ENCODE results near the gene OR1J2.

OR1J2 gene

GRCh38 chr9:122506964-122507363, 3.6 kb upstream of the OR1J2 start:
- ATAC-seq (ENCODE audit: insufficient read depth, low read depth) (no peak), DNase-seq (no peak)
- Histone ChIP-seq H3K9me3 (ENCODE audit: insufficient read depth, low read length, severe bottlenecking) (no peaks in the 10 kb centered on the region), H3K36me3 (ENCODE audit: insufficient read depth, low read length) (no peaks in the 10 kb centered on the region), H3K27me3 (ENCODE audit: insufficient read depth, low read length, poor library complexity) (no peaks in the 10 kb centered on the region), H3K4me3 (ENCODE audit: low read depth in 1 of 2, low read length in 2 of 2) (no peak overlapping the region), H3K4me1 (ENCODE audit: insufficient read depth, low read length) (no peaks in the 10 kb centered on the region), H3K27ac (ENCODE audit: low read length) (no peak overlapping the region), H3K9ac (ENCODE audit: low read depth, low read length) (no peak overlapping the region), H3K79me2 (ENCODE audit: insufficient read depth, low read length) (no peaks in the 10 kb centered on the region), H3K4me2 (ENCODE audit: insufficient read depth, low read length) (no peak overlapping the region), H2AFZ (ENCODE audit: low read depth, low read length) (no peak overlapping the region), H4K20me1 (ENCODE audit: insufficient read depth, low read length) (no peaks in the 10 kb centered on the region)
- TF ChIP-seq EZH2 (IDR thresholded peaks at IDR 0.05; ENCODE audit: borderline replicate concordance, low read depth, low read length, severe bottlenecking) (no peak), CTCF (IDR thresholded peaks at IDR 0.05; ENCODE audit: borderline replicate concordance, extremely low read depth, low read length, poor library complexity, severe bottlenecking) (no peak)

GRCh38 chr9:122518226-122518625, 7.6 kb downstream of the OR1J2 start:
- Histone ChIP-seq H3K9ac (ENCODE audit: low read depth, low read length) (no peak overlapping the region), H4K20me1 (ENCODE audit: insufficient read depth, low read length) (no peaks in the 10 kb centered on the region), H3K4me3 (ENCODE audit: low read depth in 1 of 2, low read length in 2 of 2) (no peak overlapping the region), H3K79me2 (ENCODE audit: insufficient read depth, low read length) (no peaks in the 10 kb centered on the region), H3K27me3 (ENCODE audit: insufficient read depth, low read length, poor library complexity) (peaks cover 2% of the 10 kb centered on the region), H3K27ac (ENCODE audit: low read length) (no peak overlapping the region), H3K4me1 (ENCODE audit: insufficient read depth, low read length) (no peaks in the 10 kb centered on the region), H3K36me3 (ENCODE audit: insufficient read depth, low read length) (no peaks in the 10 kb centered on the region), H3K9me3 (ENCODE audit: insufficient read depth, low read length, severe bottlenecking) (no peaks in the 10 kb centered on the region), H3K4me2 (ENCODE audit: insufficient read depth, low read length) (no peak overlapping the region), H2AFZ (ENCODE audit: low read depth, low read length) (no peak overlapping the region)
- TF ChIP-seq EZH2 (IDR thresholded peaks at IDR 0.05; ENCODE audit: borderline replicate concordance, low read depth, low read length, severe bottlenecking) (no peak), CTCF (IDR thresholded peaks at IDR 0.05; ENCODE audit: borderline replicate concordance, extremely low read depth, low read length, poor library complexity, severe bottlenecking) (no peak)
- ATAC-seq (ENCODE audit: insufficient read depth, low read depth) (no peak), DNase-seq (no peak)

- no peak within 1 kb of the TSS for H3K4me2 ChIP-seq (ENCODE audit: insufficient read depth, low read length)
- no peaks in the 10 kb centered on the region for H4K20me1 ChIP-seq (ENCODE audit: insufficient read depth, low read length)
- peaks cover 2% of the 10 kb centered on the region for H3K27me3 ChIP-seq (ENCODE audit: insufficient read depth, low read length, poor library complexity)
- ATAC-seq (ENCODE audit: insufficient read depth, low read depth): no peak
- no peak within 1 kb of the TSS for H3K4me3 ChIP-seq (ENCODE audit: low read depth in 1 of 2, low read length in 2 of 2)
- no peaks in the 10 kb centered on the region for H3K36me3 ChIP-seq (ENCODE audit: insufficient read depth, low read length)
- DNase-seq: no peak
- H3K9me3 ChIP-seq (ENCODE audit: insufficient read depth, low read length, severe bottlenecking): no peaks in the 10 kb centered on the region
- H2AFZ ChIP-seq (ENCODE audit: low read depth, low read length): no peak within 1 kb of the TSS
- no peak within 1 kb of the TSS for H3K9ac ChIP-seq (ENCODE audit: low read depth, low read length)
- H3K79me2 ChIP-seq (ENCODE audit: insufficient read depth, low read length): no peaks in the 10 kb centered on the region
- H3K27ac ChIP-seq (ENCODE audit: low read length): no peak within 1 kb of the TSS
- no peaks in the 10 kb centered on the region for H3K4me1 ChIP-seq (ENCODE audit: insufficient read depth, low read length)
- no peak for TF ChIP-seq CTCF (IDR thresholded peaks at IDR 0.05; ENCODE audit: borderline replicate concordance, extremely low read depth, low read length, poor library complexity, severe bottlenecking)
- TF ChIP-seq EZH2 (IDR thresholded peaks at IDR 0.05; ENCODE audit: borderline replicate concordance, low read depth, low read length, severe bottlenecking): no peak
Measured at GRCh38 chr9:122518841-122519240, 8.2 kb downstream of the OR1J2 start, which contains the start of gene OR1J4. OR1J4 (plus strand) TSS chr9:122519141; CDS start chr9:122519141, 0 bp downstream.

GRCh38 chr9:122519376-122519775, 8.8 kb downstream of the OR1J2 start:
- ATAC-seq (ENCODE audit: insufficient read depth, low read depth) (no peak), DNase-seq (no peak)
- H3K9ac ChIP-seq (ENCODE audit: low read depth, low read length): no peak overlapping the region
- H3K27ac ChIP-seq (ENCODE audit: low read length): no peak overlapping the region
- H3K79me2 ChIP-seq (ENCODE audit: insufficient read depth, low read length): no peaks in the 10 kb centered on the region
- no peaks in the 10 kb centered on the region for H3K9me3 ChIP-seq (ENCODE audit: insufficient read depth, low read length, severe bottlenecking)
- no peaks in the 10 kb centered on the region for H3K4me1 ChIP-seq (ENCODE audit: insufficient read depth, low read length)
- H3K4me3 ChIP-seq (ENCODE audit: low read depth in 1 of 2, low read length in 2 of 2): no peak overlapping the region
- no peak for TF ChIP-seq EZH2 (IDR thresholded peaks at IDR 0.05; ENCODE audit: borderline replicate concordance, low read depth, low read length, severe bottlenecking)
- no peak for TF ChIP-seq CTCF (IDR thresholded peaks at IDR 0.05; ENCODE audit: borderline replicate concordance, extremely low read depth, low read length, poor library complexity, severe bottlenecking)
- no peaks in the 10 kb centered on the region for H4K20me1 ChIP-seq (ENCODE audit: insufficient read depth, low read length)
- H3K36me3 ChIP-seq (ENCODE audit: insufficient read depth, low read length): no peaks in the 10 kb centered on the region
- no peak overlapping the region for H2AFZ ChIP-seq (ENCODE audit: low read depth, low read length)
- no peak overlapping the region for H3K4me2 ChIP-seq (ENCODE audit: insufficient read depth, low read length)
- H3K27me3 ChIP-seq (ENCODE audit: insufficient read depth, low read length, poor library complexity): peaks cover 2% of the 10 kb centered on the region
